ENCODE results near the gene TRAPPC2B.

Gene TRAPPC2B

GRCh38 chr19:57320180-57321084, 42.9 kb upstream of the TRAPPC2B start, which contains the start of gene ZNF543 (continued):
- peak; percentile 67 for TF ChIP-seq ZNF518A (tag by site-specific recombination; conservative IDR thresholded peaks at IDR 0.05; ENCODE audit: low read depth)
- no peak for TF ChIP-seq ZNF830 (tag by site-specific recombination; IDR thresholded peaks at IDR 0.05; ENCODE audit: low read depth)
- TF ChIP-seq PBX3 (CRISPR knock-in tag; IDR thresholded peaks at IDR 0.05), result peak; percentile 88
- no peak for TF ChIP-seq ZNF26 (tag by site-specific recombination; IDR thresholded peaks at IDR 0.05)
- TF ChIP-seq YY1 (tag by site-specific recombination; IDR thresholded peaks at IDR 0.05), result no peak
- TF ChIP-seq ZNF394 (tag by site-specific recombination; IDR thresholded peaks at IDR 0.05; ENCODE audit: borderline replicate concordance), result no peak; the same call in 1 of the 2 replicates
- TF ChIP-seq OVOL3 (tag by site-specific recombination; IDR thresholded peaks at IDR 0.05), result no peak
- no peak for TF ChIP-seq PRDM1 (tag by site-specific recombination; IDR thresholded peaks at IDR 0.05)
- TF ChIP-seq ZNF645 (tag by site-specific recombination; IDR thresholded peaks at IDR 0.05), result no peak
- peak; percentile 30; the same call in 1 of the 2 replicates for TF ChIP-seq ZFHX2 (tag by site-specific recombination; conservative IDR thresholded peaks at IDR 0.05)
- TF ChIP-seq KLF8 (tag by site-specific recombination; IDR thresholded peaks at IDR 0.05), result peak; percentile 77
- no peak for TF ChIP-seq ZNF18 (tag by site-specific recombination; IDR thresholded peaks at IDR 0.05)
- TF ChIP-seq ZNF311 (tag by site-specific recombination; IDR thresholded peaks at IDR 0.05; ENCODE audit: borderline replicate concordance), result no peak
- TF ChIP-seq ZNF114 (tag by site-specific recombination; IDR thresholded peaks at IDR 0.05), result no peak
- no peak for TF ChIP-seq ZNF214 (tag by site-specific recombination; IDR thresholded peaks at IDR 0.05; ENCODE audit: borderline replicate concordance)
- TF ChIP-seq ZSCAN18 (tag by site-specific recombination; IDR thresholded peaks at IDR 0.05), result no peak
- no peak for TF ChIP-seq ZNF621 (tag by site-specific recombination; IDR thresholded peaks at IDR 0.05)
- TF ChIP-seq ZBTB21 (tag by site-specific recombination; IDR thresholded peaks at IDR 0.05), result peak; percentile 94
- no peak for TF ChIP-seq ZFP37 (tag by site-specific recombination; IDR thresholded peaks at IDR 0.05)
- no peak for TF ChIP-seq ZNF776 (tag by site-specific recombination; IDR thresholded peaks at IDR 0.05; ENCODE audit: borderline replicate concordance)
- TF ChIP-seq ZSCAN30 (tag by site-specific recombination; IDR thresholded peaks at IDR 0.05), result peak; percentile 89
- TF ChIP-seq ZNF544 (tag by site-specific recombination; IDR thresholded peaks at IDR 0.05), result no peak
- no peak for TF ChIP-seq ZNF132 (tag by site-specific recombination; IDR thresholded peaks at IDR 0.05; ENCODE audit: borderline replicate concordance)
- TF ChIP-seq GLI2 (tag by site-specific recombination; IDR thresholded peaks at IDR 0.05; ENCODE audit: borderline replicate concordance, low read depth), result no peak
- TF ChIP-seq ZNF488 (tag by site-specific recombination; IDR thresholded peaks at IDR 0.05), result no peak
- TF ChIP-seq ZNF354C (tag by site-specific recombination; IDR thresholded peaks at IDR 0.05; ENCODE audit: borderline replicate concordance, low read depth), result no peak
